GM23338 (cell line): ENCODE measurements around the gene MPZ. TPM values are rescaled to one million over a fixed set of nuclear protein-coding genes. Genes with fewer than 3 reads are reported as not detected.

Source experiments
- ATAC-seq: fragments of 200-7000 bp; cut with Tn5 transposase; 3 replicates; pipeline ENCODE4 v1.9.1; 2020
- DNase-seq: peaks from one replicate; pipeline ENCODE4 v3.0.0-alpha.2; 2015; ENCODE audit warnings: low spot score
- H2AFZ ChIP-seq: fragments of 200-600 bp; sonication (generic); 2 replicates; pipeline ENCODE4 v1.8.0; 2016; ENCODE audit warnings: antibody characterized with exemption, mild to moderate bottlenecking, moderate library complexity
- H3F3A ChIP-seq: fragments of 200-600 bp; sonication (generic); replicated peaks from 2 replicates; pipeline ENCODE4 v1.8.0; 2017; ENCODE audit warnings: antibody characterized with exemption, mixed run types, low read depth
- H3K27ac ChIP-seq: fragments of 200-600 bp; sonication (generic); 2 replicates; pipeline ENCODE4 v1.6.1; 2016; ENCODE audit warnings: low read depth
- H3K27me3 ChIP-seq: fragments of 200-600 bp; sonication (generic); 2 replicates; pipeline ENCODE4 v1.8.0; 2016; ENCODE audit warnings: mild to moderate bottlenecking, mixed run types, moderate library complexity; ENCODE audit not compliant: insufficient read depth
- H3K36me3 ChIP-seq: fragments of 200-600 bp; sonication (generic); 2 replicates; pipeline ENCODE4 v1.8.0; 2016; ENCODE audit warnings: mild to moderate bottlenecking; ENCODE audit not compliant: insufficient read depth
- H3K4me1 ChIP-seq: fragments of 200-600 bp; sonication (generic); 2 replicates; pipeline ENCODE4 v1.8.0; 2016; ENCODE audit warnings: mild to moderate bottlenecking, moderate library complexity; ENCODE audit not compliant: insufficient read depth
- H3K4me2 ChIP-seq: fragments of 200-600 bp; sonication (generic); 2 replicates; pipeline ENCODE4 v1.7.1; 2017; ENCODE audit warnings: mixed run types
- H3K4me3 ChIP-seq: fragments of 200-600 bp; sonication (generic); 2 replicates; pipeline ENCODE4 v1.6.1; 2016; ENCODE audit warnings: mixed run types
- H3K79me2 ChIP-seq: fragments of 200-600 bp; sonication (generic); replicated peaks from 2 replicates; pipeline ENCODE4 v1.8.0; 2017; ENCODE audit warnings: mild to moderate bottlenecking; ENCODE audit not compliant: insufficient read depth
- H3K9me2 ChIP-seq: fragments of 200-600 bp; sonication (generic); 2 replicates; pipeline ENCODE4 v1.8.0; 2017; ENCODE audit not compliant: insufficient read depth
- H4K20me1 ChIP-seq: fragments of 200-600 bp; sonication (generic); replicated peaks from 2 replicates; pipeline ENCODE4 v1.8.0; 2017; ENCODE audit warnings: mild to moderate bottlenecking; ENCODE audit not compliant: insufficient read depth
- H3K27ac Mint-ChIP-seq: 2 replicates; pipeline ENCODE4 v1.8.0; 2020; ENCODE audit warnings: inconsistent platforms, mild to moderate bottlenecking, moderate library complexity, mixed read lengths
- H3K27me3 Mint-ChIP-seq: 3 replicates; pipeline ENCODE4 v1.8.0; 2022; ENCODE audit warnings: low read depth, mild to moderate bottlenecking, moderate library complexity, mixed read lengths, inconsistent platforms; ENCODE audit not compliant: insufficient read depth, poor library complexity
- H3K36me3 Mint-ChIP-seq: 3 replicates; pipeline ENCODE4 v1.8.0; 2021; ENCODE audit warnings: low read depth, mild to moderate bottlenecking, inconsistent platforms, moderate library complexity, mixed read lengths
- H3K4me1 Mint-ChIP-seq: 3 replicates; pipeline ENCODE4 v1.8.0; 2020; ENCODE audit warnings: mild to moderate bottlenecking, inconsistent platforms, mixed read lengths
- H3K4me3 Mint-ChIP-seq: 3 replicates; pipeline ENCODE4 v1.8.0; 2021; ENCODE audit warnings: moderate library complexity, mild to moderate bottlenecking, inconsistent platforms, mixed read lengths
- H3K9me3 Mint-ChIP-seq: 3 replicates; pipeline ENCODE4 v1.8.0; 2020; ENCODE audit warnings: moderate library complexity, mild to moderate bottlenecking, inconsistent platforms, mixed read lengths
- CREB1 ChIP-seq: fragments of 250-450 bp; sonication (Bioruptor Pico); IDR thresholded peaks from 2 replicates; pipeline ENCODE4 v1.5.0; 2020; ENCODE audit warnings: low read depth, mild to moderate bottlenecking, moderate library complexity
- ETS1 ChIP-seq: IDR thresholded peaks from 2 replicates; pipeline ENCODE4 v1.6.1; 2016; ENCODE audit warnings: antibody characterized with exemption
- EZH2 ChIP-seq: fragments of 200-600 bp; sonication (generic); IDR thresholded peaks from one replicate; pipeline ENCODE4 v1.8.0; 2017; ENCODE audit warnings: antibody characterized with exemption, mild to moderate bottlenecking, low read depth; ENCODE audit not compliant: unreplicated experiment
- EZH2phosphoT487 ChIP-seq: fragments of 200-600 bp; sonication (generic); IDR thresholded peaks from one replicate; pipeline ENCODE4 v1.8.1; 2018; ENCODE audit warnings: antibody characterized with exemption; ENCODE audit not compliant: unreplicated experiment
- NANOG ChIP-seq: IDR thresholded peaks from 2 replicates; pipeline ENCODE4 v1.6.1; 2016; ENCODE audit warnings: antibody characterized with exemption, borderline replicate concordance
- REST ChIP-seq: IDR thresholded peaks from one replicate; pipeline ENCODE4 v1.6.1; 2018; ENCODE audit warnings: antibody characterized with exemption; ENCODE audit not compliant: unreplicated experiment
- STAT1 ChIP-seq: IDR thresholded peaks from one replicate; pipeline ENCODE4 v1.6.1; 2016; ENCODE audit warnings: antibody characterized with exemption; ENCODE audit not compliant: unreplicated experiment
- ZNF114 ChIP-seq: fragments of 250-450 bp; sonication (Bioruptor Pico); IDR thresholded peaks from 2 replicates; pipeline ENCODE4 v1.5.0; 2020; ENCODE audit warnings: mild to moderate bottlenecking, moderate library complexity
- ZNF331 ChIP-seq: fragments of 250-450 bp; sonication (Bioruptor Pico); IDR thresholded peaks from 2 replicates; pipeline ENCODE4 v1.5.0; 2020; ENCODE audit warnings: low read depth, mild to moderate bottlenecking, moderate library complexity
- polyA plus RNA-seq: library from polyadenylated mRNA; unstranded; fragments of >200 nt; fragmentation: Nextera tagmentation; extraction: Ambion mirVana; gene quantifications from 2 replicates; pipeline ENCODE4 v1.2.1, GENCODE V29; 2016
- total RNA-seq: library from RNA; depleted of rRNA; stranded (reverse); fragments of >200 nt; shearing (Covaris generic); gene quantifications from 2 replicates; pipeline ENCODE4 v1.2.3, GENCODE V29; 2014
- TF ChIP-seq, protein P1 (sequence below): fragments of 250-450 bp; sonication (Bioruptor Pico); IDR thresholded peaks from 2 replicates; pipeline ENCODE4 v1.5.0; 2020; ENCODE audit warnings: mild to moderate bottlenecking, moderate library complexity

The MPZ gene
- total and polyA plus RNA-seq, 2 experiments from 2014 or later = 1.9 to 4.0 TPM

- H3K4me1 Mint-ChIP-seq = peaks cover 21% of the 10 kb centered on the region
- no peak overlapping the region for H3K27ac ChIP-seq
- H3K4me1 ChIP-seq = peaks cover 8% of the 10 kb centered on the region
- H3K4me2 ChIP-seq = peak overlapping the region; percentile 81
- H3K27me3 Mint-ChIP-seq = peaks cover 42% of the 10 kb centered on the region
- peaks cover 16% of the 10 kb centered on the region for H3K36me3 Mint-ChIP-seq
- no peak for DNase-seq
- peaks cover 28% of the 10 kb centered on the region for H3K9me3 Mint-ChIP-seq
- no peak for ATAC-seq
- H3K27ac Mint-ChIP-seq = no peak overlapping the region
- peaks cover 38% of the 10 kb centered on the region for H3K27me3 ChIP-seq
- no peaks in the 10 kb centered on the region for H3K79me2 ChIP-seq
- TF ChIP-seq, protein P1, sequence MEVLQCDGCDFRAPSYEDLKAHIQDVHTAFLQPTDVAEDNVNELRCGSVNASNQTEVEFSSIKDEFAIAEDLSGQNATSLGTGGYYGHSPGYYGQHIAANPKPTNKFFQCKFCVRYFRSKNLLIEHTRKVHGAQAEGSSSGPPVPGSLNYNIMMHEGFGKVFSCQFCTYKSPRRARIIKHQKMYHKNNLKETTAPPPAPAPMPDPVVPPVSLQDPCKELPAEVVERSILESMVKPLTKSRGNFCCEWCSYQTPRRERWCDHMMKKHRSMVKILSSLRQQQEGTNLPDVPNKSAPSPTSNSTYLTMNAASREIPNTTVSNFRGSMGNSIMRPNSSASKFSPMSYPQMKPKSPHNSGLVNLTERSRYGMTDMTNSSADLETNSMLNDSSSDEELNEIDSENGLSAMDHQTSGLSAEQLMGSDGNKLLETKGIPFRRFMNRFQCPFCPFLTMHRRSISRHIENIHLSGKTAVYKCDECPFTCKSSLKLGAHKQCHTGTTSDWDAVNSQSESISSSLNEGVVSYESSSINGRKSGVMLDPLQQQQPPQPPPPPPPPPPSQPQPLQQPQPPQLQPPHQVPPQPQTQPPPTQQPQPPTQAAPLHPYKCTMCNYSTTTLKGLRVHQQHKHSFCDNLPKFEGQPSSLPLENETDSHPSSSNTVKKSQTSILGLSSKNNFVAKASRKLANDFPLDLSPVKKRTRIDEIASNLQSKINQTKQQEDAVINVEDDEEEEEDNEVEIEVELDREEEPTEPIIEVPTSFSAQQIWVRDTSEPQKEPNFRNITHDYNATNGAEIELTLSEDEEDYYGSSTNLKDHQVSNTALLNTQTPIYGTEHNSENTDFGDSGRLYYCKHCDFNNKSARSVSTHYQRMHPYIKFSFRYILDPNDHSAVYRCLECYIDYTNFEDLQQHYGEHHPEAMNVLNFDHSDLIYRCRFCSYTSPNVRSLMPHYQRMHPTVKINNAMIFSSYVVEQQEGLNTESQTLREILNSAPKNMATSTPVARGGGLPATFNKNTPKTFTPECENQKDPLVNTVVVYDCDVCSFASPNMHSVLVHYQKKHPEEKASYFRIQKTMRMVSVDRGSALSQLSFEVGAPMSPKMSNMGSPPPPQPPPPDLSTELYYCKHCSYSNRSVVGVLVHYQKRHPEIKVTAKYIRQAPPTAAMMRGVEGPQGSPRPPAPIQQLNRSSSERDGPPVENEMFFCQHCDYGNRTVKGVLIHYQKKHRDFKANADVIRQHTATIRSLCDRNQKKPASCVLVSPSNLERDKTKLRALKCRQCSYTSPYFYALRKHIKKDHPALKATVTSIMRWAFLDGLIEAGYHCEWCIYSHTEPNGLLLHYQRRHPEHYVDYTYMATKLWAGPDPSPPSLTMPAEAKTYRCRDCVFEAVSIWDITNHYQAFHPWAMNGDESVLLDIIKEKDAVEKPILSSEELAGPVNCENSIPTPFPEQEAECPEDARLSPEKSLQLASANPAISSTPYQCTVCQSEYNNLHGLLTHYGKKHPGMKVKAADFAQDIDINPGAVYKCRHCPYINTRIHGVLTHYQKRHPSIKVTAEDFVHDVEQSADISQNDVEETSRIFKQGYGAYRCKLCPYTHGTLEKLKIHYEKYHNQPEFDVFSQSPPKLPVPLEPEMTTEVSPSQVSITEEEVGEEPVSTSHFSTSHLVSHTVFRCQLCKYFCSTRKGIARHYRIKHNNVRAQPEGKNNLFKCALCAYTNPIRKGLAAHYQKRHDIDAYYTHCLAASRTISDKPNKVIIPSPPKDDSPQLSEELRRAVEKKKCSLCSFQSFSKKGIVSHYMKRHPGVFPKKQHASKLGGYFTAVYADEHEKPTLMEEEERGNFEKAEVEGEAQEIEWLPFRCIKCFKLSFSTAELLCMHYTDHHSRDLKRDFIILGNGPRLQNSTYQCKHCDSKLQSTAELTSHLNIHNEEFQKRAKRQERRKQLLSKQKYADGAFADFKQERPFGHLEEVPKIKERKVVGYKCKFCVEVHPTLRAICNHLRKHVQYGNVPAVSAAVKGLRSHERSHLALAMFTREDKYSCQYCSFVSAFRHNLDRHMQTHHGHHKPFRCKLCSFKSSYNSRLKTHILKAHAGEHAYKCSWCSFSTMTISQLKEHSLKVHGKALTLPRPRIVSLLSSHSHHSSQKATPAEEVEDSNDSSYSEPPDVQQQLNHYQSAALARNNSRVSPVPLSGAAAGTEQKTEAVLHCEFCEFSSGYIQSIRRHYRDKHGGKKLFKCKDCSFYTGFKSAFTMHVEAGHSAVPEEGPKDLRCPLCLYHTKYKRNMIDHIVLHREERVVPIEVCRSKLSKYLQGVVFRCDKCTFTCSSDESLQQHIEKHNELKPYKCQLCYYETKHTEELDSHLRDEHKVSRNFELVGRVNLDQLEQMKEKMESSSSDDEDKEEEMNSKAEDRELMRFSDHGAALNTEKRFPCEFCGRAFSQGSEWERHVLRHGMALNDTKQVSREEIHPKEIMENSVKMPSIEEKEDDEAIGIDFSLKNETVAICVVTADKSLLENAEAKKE (CRISPR knock-in tag) = no peak
- TF ChIP-seq ZNF114 (CRISPR knock-in tag) (no peak), ZNF331 (CRISPR knock-in tag) (no peak), EZH2 (no peak), REST (no peak), ETS1 (no peak), EZH2phosphoT487 (no peak), STAT1 (no peak), NANOG (no peak), CREB1 (CRISPR knock-in tag) (no peak)
- no peaks in the 10 kb centered on the region for H3K9me2 ChIP-seq
- 0 out of 2 replicates have a peak, but pooled peaks cover 7% of the 10 kb centered on the region for H3F3A ChIP-seq
- H3K4me3 ChIP-seq = peak overlapping the region; percentile 62
- peak overlapping the region; percentile 62 for H3K4me3 Mint-ChIP-seq
- peak overlapping the region; percentile 84 for H2AFZ ChIP-seq
- H3K36me3 ChIP-seq = peaks cover 7% of the 10 kb centered on the region; the same call in 1 of the 2 replicates
- no peaks in the 10 kb centered on the region for H4K20me1 ChIP-seq
Measured at GRCh38 chr1:161259345-161259702, 50.4 kb downstream of the MPZ start.
